Stimulated activated CD4-positive, alpha-beta T cell treated with anti-CD3 and anti-CD28 coated beads, TNF-alpha, amount 100 ng/mL, for 24 hours (primary cell): ENCODE data around the gene MCEMP1.

Source experiments
- DNase-seq, 3 experiments: peaks; one replicate each; pipeline ENCODE4 v3.0.0-alpha.2; 2020; ENCODE audit warnings: low read depth in 3 of 3

The MCEMP1 gene

GRCh38 chr19:7729211-7729610, 52.3 kb downstream of the MCEMP1 start:
- no peak for DNase-seq
